Measurements from ENCODE around the gene RHOH.
A peak's percentile ranks its signal among the peaks of the same experiment; 100 is the strongest.

RHOH gene

DNA sequence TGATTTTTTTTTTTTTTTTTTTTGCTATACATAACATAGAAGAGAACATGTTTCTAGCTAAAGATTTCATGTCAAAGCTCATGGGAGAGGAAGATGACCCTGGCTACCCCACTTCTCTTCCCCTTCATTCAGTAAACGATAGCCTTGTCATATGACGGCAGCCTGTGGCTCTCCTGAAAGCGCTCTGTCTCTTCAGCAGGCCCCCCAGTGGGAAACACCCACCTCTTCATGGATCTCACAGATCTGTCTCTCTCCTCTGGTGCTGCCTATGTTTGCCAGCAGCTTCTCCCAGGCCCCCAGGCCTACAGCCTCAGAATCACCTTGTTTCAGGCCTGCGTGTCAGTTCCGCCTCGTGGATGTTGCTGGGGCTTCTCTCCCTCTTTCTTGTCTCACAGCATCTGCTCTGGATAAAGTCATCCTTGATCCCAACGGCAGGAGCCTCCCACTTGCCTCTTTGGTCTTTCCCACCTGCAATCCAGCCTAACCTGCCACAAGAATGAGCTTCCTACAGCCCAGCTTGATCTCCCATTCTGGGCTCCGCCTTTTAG is 34.6 kb downstream of the RHOH start:
- POLR2A ChIA-PET, result no interaction called here

DNA sequence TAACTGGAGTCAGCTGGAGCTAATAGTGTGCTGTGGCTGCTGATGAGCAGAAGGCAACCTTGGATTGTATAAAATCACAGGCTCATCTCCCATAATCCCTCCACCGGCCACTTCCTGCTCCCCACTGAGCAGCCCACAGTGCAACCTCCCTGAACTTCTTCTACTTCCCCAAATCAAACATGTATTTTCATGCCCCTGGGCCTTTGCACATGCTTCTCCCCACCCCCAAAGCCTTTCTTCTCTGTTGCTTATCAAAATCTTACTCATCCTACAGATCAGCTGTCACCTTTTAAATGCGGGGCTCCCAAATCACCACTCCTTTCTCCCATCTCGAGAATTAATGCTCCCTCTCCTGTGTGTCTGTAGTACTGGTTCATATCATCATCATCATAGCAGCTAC is 35.8 kb downstream of the RHOH start:
- CTCF ChIA-PET, result interaction anchor here (0.5 kb wide), 1 partner anchor 210 kb away, joined by 3 read pairs; no protein-coding TSS in a partner anchor
- TF ChIP-seq SP1 (IDR thresholded peaks at IDR 0.05) (no peak), ELF4 (IDR thresholded peaks at IDR 0.05) (no peak), LEF1 (IDR thresholded peaks at IDR 0.05; ENCODE audit: borderline replicate concordance) (no peak), FOXA1 (IDR thresholded peaks at IDR 0.05) (no peak), CTBP1 (IDR thresholded peaks at IDR 0.05; ENCODE audit: borderline replicate concordance) (no peak), TARDBP (IDR thresholded peaks at IDR 0.05) (no peak), ARNT (IDR thresholded peaks at IDR 0.05) (no peak), BHLHE40 (IDR thresholded peaks at IDR 0.05; ENCODE audit: borderline replicate concordance) (no peak), L3MBTL2 (conservative IDR thresholded peaks at IDR 0.05) (no peak)
- TF ChIP-seq, protein P1, sequence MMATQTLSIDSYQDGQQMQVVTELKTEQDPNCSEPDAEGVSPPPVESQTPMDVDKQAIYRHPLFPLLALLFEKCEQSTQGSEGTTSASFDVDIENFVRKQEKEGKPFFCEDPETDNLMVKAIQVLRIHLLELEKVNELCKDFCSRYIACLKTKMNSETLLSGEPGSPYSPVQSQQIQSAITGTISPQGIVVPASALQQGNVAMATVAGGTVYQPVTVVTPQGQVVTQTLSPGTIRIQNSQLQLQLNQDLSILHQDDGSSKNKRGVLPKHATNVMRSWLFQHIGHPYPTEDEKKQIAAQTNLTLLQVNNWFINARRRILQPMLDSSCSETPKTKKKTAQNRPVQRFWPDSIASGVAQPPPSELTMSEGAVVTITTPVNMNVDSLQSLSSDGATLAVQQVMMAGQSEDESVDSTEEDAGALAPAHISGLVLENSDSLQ (IDR thresholded peaks at IDR 0.05), result no peak
- DNase-seq (ENCODE audit: extremely low spot score), result no peak
- POLR2A ChIA-PET, result no interaction called here

More for the DNA sequence above, 34.6 kb downstream of the RHOH start:
- no peak for DNase-seq (ENCODE audit: extremely low spot score)
- TF ChIP-seq HDGF (IDR thresholded peaks at IDR 0.05; ENCODE audit: borderline replicate concordance) (no peak), ZNF384 (IDR thresholded peaks at IDR 0.05) (no peak), ARNT (IDR thresholded peaks at IDR 0.05) (no peak)
- CTCF ChIA-PET, result interaction anchor here (0.6 to 1.2 kb wide), 3 partner anchors 9 to 1365 kb away, joined by 3 to 4 read pairs (median 4); no protein-coding TSS in a partner anchor

DNA sequence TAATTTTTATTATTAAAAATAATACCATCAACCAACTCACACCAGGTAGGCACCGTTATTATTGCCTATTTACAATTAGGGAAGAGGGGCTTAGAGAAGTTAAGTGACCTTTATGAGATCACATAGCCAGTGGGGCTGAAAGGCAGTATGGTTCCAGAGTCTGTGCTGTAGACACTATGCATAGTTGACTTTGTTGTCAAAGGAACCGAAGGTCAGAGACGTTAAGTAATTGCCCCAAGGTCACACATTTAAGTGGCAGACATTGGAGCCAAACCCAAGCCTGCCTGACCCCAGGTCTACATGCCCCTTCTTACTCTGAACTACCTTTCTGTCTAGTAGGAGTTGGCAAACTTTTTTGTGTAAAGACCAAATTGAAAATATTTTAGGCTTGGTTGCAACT is 36.4 kb downstream of the RHOH start:
- no peak for TF ChIP-seq FOXM1 (IDR thresholded peaks at IDR 0.05; ENCODE audit: borderline replicate concordance)
- no peak for TF ChIP-seq ZNF384 (IDR thresholded peaks at IDR 0.05)
- CTCF ChIA-PET, result interaction anchor here (0.5 kb wide), 1 partner anchor 211 kb away, joined by 3 read pairs; no protein-coding TSS in a partner anchor
- POLR2A ChIA-PET, result no interaction called here
- no peak for DNase-seq (ENCODE audit: extremely low spot score)

GRCh38 chr4:40234519-40235039 is 37.7 kb downstream of the RHOH start:
- POLR2A ChIA-PET, result no interaction called here

DNA sequence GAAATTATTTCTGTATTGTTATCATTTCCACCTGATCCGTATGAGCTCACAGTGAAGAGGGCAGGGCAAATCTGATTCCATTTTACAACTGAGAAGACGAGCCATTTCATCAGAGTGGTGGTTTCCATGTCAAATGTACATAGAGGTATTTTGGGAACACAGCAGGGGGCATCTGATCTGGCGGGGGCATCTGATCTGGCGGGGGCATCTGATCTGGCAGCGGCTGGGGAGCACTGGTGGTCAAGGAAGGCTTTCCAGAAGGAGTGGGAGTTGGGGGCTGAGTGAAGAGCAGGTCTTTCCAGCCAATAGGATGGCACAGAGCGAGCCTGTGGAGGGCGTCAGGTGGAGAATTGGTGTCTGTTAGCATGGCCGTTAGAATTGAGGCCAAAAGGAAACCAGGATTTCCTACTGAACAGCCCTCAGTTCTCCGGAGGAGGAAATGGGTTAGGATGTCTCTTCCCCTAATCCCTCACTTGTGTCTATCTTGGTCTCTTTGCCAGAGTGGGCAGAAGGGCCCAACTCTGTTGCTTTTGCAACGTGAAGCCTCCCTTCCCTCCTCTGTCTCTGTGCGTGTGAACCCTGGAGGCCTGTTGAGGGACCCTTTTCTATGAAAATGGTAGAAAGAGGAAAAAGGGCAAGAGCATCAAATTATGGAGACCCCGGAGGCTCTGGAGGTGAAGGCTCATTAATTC is 41.3 kb downstream of the RHOH start:
- POLR2A ChIA-PET, result interaction anchor here (0.7 to 1.5 kb wide), 7 partner anchors 13 to 180 kb away, joined by 3 to 6 read pairs (median 3); no protein-coding TSS in a partner anchor
- TF ChIP-seq CTBP1 (IDR thresholded peaks at IDR 0.05; ENCODE audit: borderline replicate concordance), result no peak
- TF ChIP-seq L3MBTL2 (conservative IDR thresholded peaks at IDR 0.05), result no peak
- TF ChIP-seq ZNF384 (IDR thresholded peaks at IDR 0.05), result no peak
- no peak for TF ChIP-seq ELF4 (IDR thresholded peaks at IDR 0.05)
- CTCF ChIA-PET, result interaction anchor here (0.7 to 1.1 kb wide), 2 partner anchors 24 to 102 kb away, joined by 3 to 7 read pairs; no protein-coding TSS in a partner anchor
- DNase-seq (ENCODE audit: extremely low spot score), result no peak

More at GRCh38 chr4:40234519-40235039, 37.7 kb downstream of the RHOH start:
- no peak for TF ChIP-seq FOXM1 (IDR thresholded peaks at IDR 0.05; ENCODE audit: borderline replicate concordance)
- CTCF ChIA-PET, result no interaction called here
- DNase-seq (ENCODE audit: extremely low spot score), result no peak

GRCh38 chr4:40238700-40239548 is 42.1 kb downstream of the RHOH start:
- ChIA-PET CTCF (no interaction called here), POLR2A (interaction anchor here (0.7 to 1.3 kb wide), 6 partner anchors 14 to 181 kb away, joined by 3 to 6 read pairs (median 3); no protein-coding TSS in a partner anchor)
- DNase-seq (ENCODE audit: extremely low spot score), result peak; percentile 71
- TF ChIP-seq CTBP1 (IDR thresholded peaks at IDR 0.05; ENCODE audit: borderline replicate concordance) (no peak), LEF1 (IDR thresholded peaks at IDR 0.05; ENCODE audit: borderline replicate concordance) (no peak), SUZ12 (IDR thresholded peaks at IDR 0.05) (no peak), ARNT (IDR thresholded peaks at IDR 0.05) (no peak), NFRKB (IDR thresholded peaks at IDR 0.05) (no peak), ZNF384 (IDR thresholded peaks at IDR 0.05) (no peak), L3MBTL2 (conservative IDR thresholded peaks at IDR 0.05) (peak; percentile 64; the same call in 1 of the 2 replicates), FOXA1 (IDR thresholded peaks at IDR 0.05) (no peak), FOXK2 (IDR thresholded peaks at IDR 0.05) (no peak), BHLHE40 (IDR thresholded peaks at IDR 0.05; ENCODE audit: borderline replicate concordance) (no peak), SP1 (IDR thresholded peaks at IDR 0.05) (no peak), ELF4 (IDR thresholded peaks at IDR 0.05) (no peak), HDGF (IDR thresholded peaks at IDR 0.05; ENCODE audit: borderline replicate concordance) (no peak), FOXM1 (IDR thresholded peaks at IDR 0.05; ENCODE audit: borderline replicate concordance) (no peak)
- TF ChIP-seq, protein P1 (IDR thresholded peaks at IDR 0.05), result peak; percentile 27; the same call in 1 of the 2 replicates

All from HEK293T (cell line).